HEK293 (cell line): ENCODE data around the gene DHRS4.
"Not testable (repeated sequence)": the region's sequence is repeated elsewhere in the genome, so short reads cannot be mapped to it uniquely, and the experiment has no call there.

ENCODE experiments used
- CTCF ChIA-PET: fragments of 350-600 bp; formaldehyde crosslinking; extraction: SDS; loops from one replicate; lab custom pipeline; 2021; ENCODE audit warnings: antibody characterized with exemption; lab: Yijun Ruan, JAX
- POLR2A ChIA-PET: fragments of 300-600 bp; formaldehyde crosslinking; extraction: SDS; loops from one replicate; lab custom pipeline; 2020; ENCODE audit warnings: antibody characterized with exemption, inconsistent platforms; lab: Yijun Ruan, JAX
- H3K27ac ChIP-seq: fragments of 200-500 bp; sonication (Bioruptor generic); 2 replicates; pipeline ENCODE4 v1.5.1; 2014; ENCODE audit warnings: low read depth, low read length, control low read depth, inconsistent platforms; ENCODE audit errors: extremely low read depth
- H3K36me3 ChIP-seq, 2 experiments: fragments of 200-500 bp in 1 of 2; sonication (Bioruptor generic) in 1 of 2; 1 replicate in 1 of 2; 2 replicates in 1 of 2; pipeline ENCODE4 v1.5.1; 2014 to 2017; ENCODE audit warnings: inconsistent platforms in 2 of 2, low read length in 2 of 2; ENCODE audit not compliant: control insufficient read depth in 2 of 2, insufficient read depth in 1 of 2
- H3K4me1 ChIP-seq: fragments of 200-500 bp; sonication (Bioruptor generic); 2 replicates; pipeline ENCODE4 v1.5.1; 2014; ENCODE audit warnings: mild to moderate bottlenecking, low read length, inconsistent platforms; ENCODE audit not compliant: control insufficient read depth, insufficient read depth
- H3K4me3 ChIP-seq: 2 replicates; pipeline ENCODE4 v1.5.1; 2011; ENCODE audit warnings: low read depth, mild to moderate bottlenecking, control low read depth, low read length, moderate library complexity
- H3K9me3 ChIP-seq: fragments of 200-500 bp; sonication (Bioruptor generic); 2 replicates; pipeline ENCODE4 v1.5.1; 2014; ENCODE audit warnings: low read depth, low read length, inconsistent platforms; ENCODE audit not compliant: control insufficient read depth, insufficient read depth
- KLF10 ChIP-seq: fragments of 450-650 bp; IDR thresholded peaks from 2 replicates; pipeline ENCODE4 v1.5.1; 2018; ENCODE audit warnings: missing biosample characterization, mild to moderate bottlenecking, missing genetic modification characterization
- SP3 ChIP-seq: fragments of 450-650 bp; formaldehyde crosslinking; IDR thresholded peaks from 2 replicates; pipeline ENCODE4 v1.5.1; 2016; ENCODE audit warnings: missing biosample characterization, missing genetic modification characterization
- ZEB2 ChIP-seq: fragments of 450-650 bp; formaldehyde crosslinking; IDR thresholded peaks from 2 replicates; pipeline ENCODE4 v1.5.1; 2016; ENCODE audit warnings: missing biosample characterization, missing genetic modification characterization
- ZNF2 ChIP-seq: fragments of 450-650 bp; formaldehyde crosslinking; IDR thresholded peaks from 2 replicates; pipeline ENCODE4 v1.5.1; 2016; ENCODE audit warnings: missing biosample characterization, missing genetic modification characterization
- ZNF350 ChIP-seq: fragments of 450-650 bp; formaldehyde crosslinking; IDR thresholded peaks from 2 replicates; pipeline ENCODE4 v1.5.0; 2017; ENCODE audit warnings: missing biosample characterization, mild to moderate bottlenecking, missing genetic modification characterization
- ZNF394 ChIP-seq: fragments of 450-650 bp; formaldehyde crosslinking; IDR thresholded peaks from 2 replicates; pipeline ENCODE4 v1.5.1; 2016; ENCODE audit warnings: missing biosample characterization, missing genetic modification characterization, mild to moderate bottlenecking, moderate library complexity, borderline replicate concordance
- ZNF426 ChIP-seq: fragments of 450-650 bp; formaldehyde crosslinking; IDR thresholded peaks from 2 replicates; pipeline ENCODE4 v1.5.1; 2017; ENCODE audit warnings: missing biosample characterization, missing genetic modification characterization, mild to moderate bottlenecking, inconsistent platforms, moderate library complexity
- ZNF510 ChIP-seq: fragments of 450-650 bp; formaldehyde crosslinking; IDR thresholded peaks from 2 replicates; pipeline ENCODE4 v1.5.1; 2018; ENCODE audit warnings: mild to moderate bottlenecking, missing genetic modification characterization, missing biosample characterization; ENCODE audit not compliant: insufficient replicate concordance
- ZNF654 ChIP-seq: fragments of 450-650 bp; formaldehyde crosslinking; IDR thresholded peaks from 2 replicates; pipeline ENCODE4 v1.5.1; 2016; ENCODE audit warnings: low read depth, missing biosample characterization, missing genetic modification characterization
- ZNF664 ChIP-seq: fragments of 450-650 bp; formaldehyde crosslinking; IDR thresholded peaks from 2 replicates; pipeline ENCODE4 v1.5.1; 2016; ENCODE audit warnings: missing biosample characterization, missing genetic modification characterization
- ZSCAN30 ChIP-seq: fragments of 450-650 bp; IDR thresholded peaks from 2 replicates; pipeline ENCODE4 v1.5.1; 2018; ENCODE audit warnings: missing biosample characterization, mild to moderate bottlenecking, missing genetic modification characterization, moderate library complexity
- ZXDB ChIP-seq: fragments of 450-650 bp; formaldehyde crosslinking; IDR thresholded peaks from 2 replicates; pipeline ENCODE4 v1.5.1; 2016; ENCODE audit warnings: missing biosample characterization, missing genetic modification characterization
- TF ChIP-seq, protein P1 (sequence below): fragments of 450-650 bp; formaldehyde crosslinking; IDR thresholded peaks from 2 replicates; pipeline ENCODE4 v1.5.1; 2016; ENCODE audit warnings: missing biosample characterization, missing genetic modification characterization, borderline replicate concordance
- TF ChIP-seq, protein P2 (sequence below): fragments of 450-650 bp; formaldehyde crosslinking; IDR thresholded peaks from 2 replicates; pipeline ENCODE4 v1.5.1; 2016; ENCODE audit warnings: missing biosample characterization, missing genetic modification characterization
- TF ChIP-seq, protein P3 (sequence below): sonication (generic); formaldehyde crosslinking; IDR thresholded peaks from 2 replicates; pipeline ENCODE4 v1.8.1; 2022; ENCODE audit warnings: mild to moderate bottlenecking, moderate library complexity, missing genetic modification reagents

Gene DHRS4

DNA sequence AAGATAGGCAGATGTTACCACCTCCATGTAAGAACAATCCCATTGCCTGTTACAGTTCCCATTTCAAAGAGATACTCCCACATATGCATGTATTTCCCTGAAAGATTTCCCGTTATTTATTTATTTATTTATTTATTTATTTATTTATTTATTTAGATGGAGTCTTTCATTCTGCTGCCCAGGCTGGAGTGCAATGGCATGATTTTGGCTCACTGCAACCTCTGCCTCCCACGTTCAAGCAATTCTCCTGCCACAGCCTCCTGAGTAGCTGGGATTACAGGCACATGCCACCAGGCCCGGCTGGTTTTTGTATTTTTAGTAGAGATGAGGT is 2.5 kb upstream of the DHRS4 start (continued):
- peak; percentile 23; the same call in 1 of the 2 replicates for TF ChIP-seq ZNF654
- peak; percentile 77 for TF ChIP-seq ZNF426
- 0 out of 2 replicates have a peak, but pooled peaks have one; percentile 17 for TF ChIP-seq ZNF664 (tag by site-specific recombination)
- peak; percentile 29 for TF ChIP-seq ZNF510 (tag by site-specific recombination)
- peak; percentile 90 for TF ChIP-seq ZNF394 (tag by site-specific recombination)
- TF ChIP-seq ZXDB (tag by site-specific recombination), result peak; percentile 34; the same call in 1 of the 2 replicates

DNA sequence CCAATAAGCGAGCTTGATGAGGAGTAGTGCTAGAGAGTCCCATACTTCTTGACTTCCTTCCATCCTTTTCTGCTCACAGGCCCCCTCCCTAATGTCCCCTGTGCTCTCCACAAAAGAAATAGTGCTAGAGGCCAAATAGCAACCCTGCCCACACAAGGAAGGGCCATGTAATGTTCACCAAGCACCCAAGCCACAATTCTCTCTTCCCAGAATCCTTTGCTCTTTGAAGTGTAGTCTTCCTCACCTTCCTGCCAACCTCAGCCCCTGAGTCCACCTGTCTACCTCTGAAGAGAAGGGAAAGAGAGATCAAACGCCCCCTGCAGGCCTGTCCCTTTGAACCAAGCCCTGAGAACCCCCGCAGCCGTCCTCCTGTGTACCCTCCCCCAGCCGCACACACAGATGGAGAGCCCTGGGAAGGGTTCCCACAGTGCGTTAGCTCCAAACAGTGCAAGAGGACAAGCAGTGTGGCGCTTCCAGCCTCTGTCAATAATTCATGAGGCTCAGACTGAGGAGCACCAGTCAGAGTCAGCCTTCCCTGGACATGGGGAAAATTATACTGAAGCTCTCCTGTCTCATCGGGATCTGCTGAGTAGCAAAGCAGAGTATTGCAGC is 1.9 kb upstream of the DHRS4 start:
- Histone ChIP-seq H3K36me3 (peaks cover 0 to 5% of the 10 kb centered on the region in 2 experiments; a peak in 1 of 3 replicates), H3K27ac (no peak overlapping the region), H3K9me3 (no peaks in the 10 kb centered on the region), H3K4me3 (no peak overlapping the region)
- TF ChIP-seq ZSCAN30 (tag by site-specific recombination) (no peak), ZNF350 (tag by site-specific recombination) (no peak), KLF10 (tag by site-specific recombination) (no peak), SP3 (no peak), ZEB2 (tag by site-specific recombination) (no peak), ZNF2 (tag by site-specific recombination) (no peak)
- TF ChIP-seq, protein P1, sequence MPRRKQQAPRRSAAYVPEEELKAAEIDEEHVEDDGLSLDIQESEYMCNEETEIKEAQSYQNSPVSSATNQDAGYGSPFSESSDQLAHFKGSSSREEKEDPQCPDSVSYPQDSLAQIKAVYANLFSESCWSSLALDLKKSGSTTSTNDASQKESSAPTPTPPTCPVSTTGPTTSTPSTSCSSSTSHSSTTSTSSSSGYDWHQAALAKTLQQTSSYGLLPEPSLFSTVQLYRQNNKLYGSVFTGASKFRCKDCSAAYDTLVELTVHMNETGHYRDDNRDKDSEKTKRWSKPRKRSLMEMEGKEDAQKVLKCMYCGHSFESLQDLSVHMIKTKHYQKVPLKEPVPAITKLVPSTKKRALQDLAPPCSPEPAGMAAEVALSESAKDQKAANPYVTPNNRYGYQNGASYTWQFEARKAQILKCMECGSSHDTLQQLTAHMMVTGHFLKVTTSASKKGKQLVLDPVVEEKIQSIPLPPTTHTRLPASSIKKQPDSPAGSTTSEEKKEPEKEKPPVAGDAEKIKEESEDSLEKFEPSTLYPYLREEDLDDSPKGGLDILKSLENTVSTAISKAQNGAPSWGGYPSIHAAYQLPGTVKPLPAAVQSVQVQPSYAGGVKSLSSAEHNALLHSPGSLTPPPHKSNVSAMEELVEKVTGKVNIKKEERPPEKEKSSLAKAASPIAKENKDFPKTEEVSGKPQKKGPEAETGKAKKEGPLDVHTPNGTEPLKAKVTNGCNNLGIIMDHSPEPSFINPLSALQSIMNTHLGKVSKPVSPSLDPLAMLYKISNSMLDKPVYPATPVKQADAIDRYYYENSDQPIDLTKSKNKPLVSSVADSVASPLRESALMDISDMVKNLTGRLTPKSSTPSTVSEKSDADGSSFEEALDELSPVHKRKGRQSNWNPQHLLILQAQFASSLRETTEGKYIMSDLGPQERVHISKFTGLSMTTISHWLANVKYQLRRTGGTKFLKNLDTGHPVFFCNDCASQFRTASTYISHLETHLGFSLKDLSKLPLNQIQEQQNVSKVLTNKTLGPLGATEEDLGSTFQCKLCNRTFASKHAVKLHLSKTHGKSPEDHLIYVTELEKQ (tag by site-specific recombination), result no peak
- TF ChIP-seq, protein P2, sequence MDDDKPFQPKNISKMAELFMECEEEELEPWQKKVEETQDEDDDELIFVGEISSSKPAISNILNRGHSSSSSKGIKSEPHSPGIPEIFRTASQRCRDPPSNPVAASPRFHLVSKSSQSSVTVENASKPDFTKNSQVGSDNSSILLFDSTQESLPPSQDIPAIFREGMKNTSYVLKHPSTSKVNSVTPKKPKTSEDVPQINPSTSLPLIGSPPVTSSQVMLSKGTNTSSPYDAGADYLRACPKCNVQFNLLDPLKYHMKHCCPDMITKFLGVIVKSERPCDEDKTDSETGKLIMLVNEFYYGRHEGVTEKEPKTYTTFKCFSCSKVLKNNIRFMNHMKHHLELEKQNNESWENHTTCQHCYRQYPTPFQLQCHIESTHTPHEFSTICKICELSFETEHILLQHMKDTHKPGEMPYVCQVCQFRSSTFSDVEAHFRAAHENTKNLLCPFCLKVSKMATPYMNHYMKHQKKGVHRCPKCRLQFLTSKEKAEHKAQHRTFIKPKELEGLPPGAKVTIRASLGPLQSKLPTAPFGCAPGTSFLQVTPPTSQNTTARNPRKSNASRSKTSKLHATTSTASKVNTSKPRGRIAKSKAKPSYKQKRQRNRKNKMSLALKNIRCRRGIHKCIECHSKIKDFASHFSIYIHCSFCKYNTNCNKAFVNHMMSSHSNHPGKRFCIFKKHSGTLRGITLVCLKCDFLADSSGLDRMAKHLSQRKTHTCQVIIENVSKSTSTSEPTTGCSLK (tag by site-specific recombination), result no peak
- TF ChIP-seq, protein P3, sequence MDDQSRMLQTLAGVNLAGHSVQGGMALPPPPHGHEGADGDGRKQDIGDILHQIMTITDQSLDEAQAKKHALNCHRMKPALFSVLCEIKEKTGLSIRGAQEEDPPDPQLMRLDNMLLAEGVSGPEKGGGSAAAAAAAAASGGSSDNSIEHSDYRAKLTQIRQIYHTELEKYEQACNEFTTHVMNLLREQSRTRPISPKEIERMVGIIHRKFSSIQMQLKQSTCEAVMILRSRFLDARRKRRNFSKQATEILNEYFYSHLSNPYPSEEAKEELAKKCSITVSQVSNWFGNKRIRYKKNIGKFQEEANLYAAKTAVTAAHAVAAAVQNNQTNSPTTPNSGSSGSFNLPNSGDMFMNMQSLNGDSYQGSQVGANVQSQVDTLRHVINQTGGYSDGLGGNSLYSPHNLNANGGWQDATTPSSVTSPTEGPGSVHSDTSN (CRISPR knock-in tag), result no peak
- TF ChIP-seq, all 188 proteins: peak for 0
- ChIA-PET POLR2A (no interaction called here), CTCF (interaction anchor here (0.7 to 3.8 kb wide), 7 partner anchors 10 to 363 kb away, joined by 3 to 13 read pairs (median 5); no protein-coding TSS in a partner anchor)
- no peaks in the 10 kb centered on the region for H3K4me1 ChIP-seq

DNA sequence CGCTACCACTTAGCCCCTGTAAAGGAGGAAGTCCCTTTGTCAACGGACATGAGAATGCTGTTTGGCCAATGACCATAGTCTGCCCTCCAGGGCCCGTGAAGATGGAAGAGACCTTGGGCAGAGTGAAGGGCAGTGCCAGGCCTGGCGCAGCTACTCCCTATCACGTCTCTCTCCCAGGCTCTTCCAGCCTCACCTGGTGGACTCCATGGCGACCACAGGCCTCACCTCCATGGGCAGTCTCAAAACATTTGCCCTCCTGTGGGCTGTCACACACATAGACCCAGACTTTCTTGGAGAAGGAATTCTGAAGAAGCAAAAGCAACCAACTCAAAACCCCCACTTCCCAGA is 480 bp upstream of the DHRS4 start:
- not testable (repeated sequence) for H3K4me1 ChIP-seq, H3K36me3 ChIP-seq, H3K9me3 ChIP-seq
- ChIA-PET CTCF (interaction anchor here (1.0 to 3.8 kb wide), 7 partner anchors 8 to 489 kb away, joined by 4 to 13 read pairs (median 5); no protein-coding TSS in a partner anchor), POLR2A (interaction anchor here (1.2 kb wide), 1 partner anchor 141 kb away, joined by 4 read pairs; the partner anchor contains the start of gene PCK2)
- H3K4me3 ChIP-seq, result peak overlapping the region; percentile 94
- peak overlapping the region; percentile 61; the same call in 1 of the 2 replicates for H3K27ac ChIP-seq

DNA sequence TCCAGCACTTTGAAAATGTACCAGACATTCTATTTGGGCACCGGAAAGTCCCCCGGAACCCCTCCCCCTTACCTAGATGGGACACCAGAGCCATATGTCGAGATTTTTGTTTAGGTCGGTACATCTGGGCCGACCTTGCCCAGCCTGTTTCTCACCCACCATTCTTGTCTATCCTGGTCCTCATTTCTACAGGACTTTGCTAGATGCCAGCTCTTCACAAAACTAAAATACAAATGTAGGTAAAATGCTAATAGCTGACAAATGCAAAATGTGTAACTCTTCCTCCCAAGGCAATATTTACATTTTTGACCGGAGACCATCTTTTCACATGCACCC is 677 bp downstream of the DHRS4 start:
- CTCF ChIA-PET, result interaction anchor here (0.6 to 1.9 kb wide), 11 partner anchors 9 to 488 kb away, joined by 3 to 6 read pairs (median 4); partner anchors contain the start of gene AP1G2
- H3K27ac ChIP-seq, H3K9me3 ChIP-seq, POLR2A ChIA-PET, H3K4me1 ChIP-seq, H3K36me3 ChIP-seq: not testable (repeated sequence)
- H3K4me3 ChIP-seq, result peak overlapping the region; percentile 94

DNA sequence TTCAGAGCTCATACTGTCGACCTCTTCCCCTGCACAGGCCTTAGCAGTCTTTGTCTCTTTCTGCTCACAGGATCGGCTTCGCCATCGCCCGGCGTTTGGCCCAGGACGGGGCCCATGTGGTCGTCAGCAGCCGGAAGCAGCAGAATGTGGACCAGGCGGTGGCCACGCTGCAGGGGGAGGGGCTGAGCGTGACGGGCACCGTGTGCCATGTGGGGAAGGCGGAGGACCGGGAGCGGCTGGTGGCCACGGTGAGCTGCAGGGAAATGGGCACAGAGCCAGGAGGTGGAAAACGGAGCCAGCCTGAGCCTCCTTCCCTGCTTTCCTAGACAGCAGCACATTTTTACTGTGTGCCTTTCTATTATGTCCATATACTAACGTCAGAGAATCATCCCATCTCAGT is 1.4 kb downstream of the DHRS4 start:
- H3K36me3 ChIP-seq, H3K27ac ChIP-seq, POLR2A ChIA-PET, H3K4me1 ChIP-seq, H3K9me3 ChIP-seq, H3K4me3 ChIP-seq: not testable (repeated sequence)
- CTCF ChIA-PET, result interaction anchor here (0.6 to 1.9 kb wide), 10 partner anchors 10 to 387 kb away, joined by 3 to 6 read pairs (median 4); partner anchors contain the start of gene AP1G2

DNA sequence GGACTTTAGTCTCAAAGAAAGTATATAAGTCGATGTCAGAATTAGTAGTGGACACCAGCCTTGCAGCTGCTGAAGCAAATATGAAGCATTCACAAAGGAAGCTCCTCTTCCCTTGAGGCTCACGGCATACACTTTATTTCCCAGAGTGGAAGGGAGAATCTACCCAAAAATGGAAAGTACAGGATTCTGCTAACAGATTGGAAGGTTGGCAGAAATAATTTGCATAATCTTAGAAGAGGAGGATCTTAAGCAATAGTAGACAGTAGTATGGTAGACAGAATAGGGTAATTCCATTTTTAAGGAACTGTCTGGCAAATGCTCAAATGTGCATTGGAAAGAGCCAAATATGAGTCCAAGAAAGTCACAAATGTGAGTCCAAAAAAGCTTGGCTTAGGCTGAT is 2.2 kb downstream of the DHRS4 start:
- H3K4me1 ChIP-seq, H3K36me3 ChIP-seq, H3K27ac ChIP-seq, H3K4me3 ChIP-seq, POLR2A ChIA-PET, H3K9me3 ChIP-seq: not testable (repeated sequence)
- CTCF ChIA-PET, result interaction anchor here (1.2 kb wide), 1 partner anchor 21 kb away, joined by 4 read pairs; no protein-coding TSS in a partner anchor
